Measurements from ENCODE around the gene FAM3B. TPM values are rescaled to one million over a fixed set of nuclear protein-coding genes. Genes with fewer than 3 reads are reported as not detected.

FAM3B gene
- total and polyA plus RNA-seq, 8 donors = 7.9 to 31.9 (median 13.0) TPM

DNA sequence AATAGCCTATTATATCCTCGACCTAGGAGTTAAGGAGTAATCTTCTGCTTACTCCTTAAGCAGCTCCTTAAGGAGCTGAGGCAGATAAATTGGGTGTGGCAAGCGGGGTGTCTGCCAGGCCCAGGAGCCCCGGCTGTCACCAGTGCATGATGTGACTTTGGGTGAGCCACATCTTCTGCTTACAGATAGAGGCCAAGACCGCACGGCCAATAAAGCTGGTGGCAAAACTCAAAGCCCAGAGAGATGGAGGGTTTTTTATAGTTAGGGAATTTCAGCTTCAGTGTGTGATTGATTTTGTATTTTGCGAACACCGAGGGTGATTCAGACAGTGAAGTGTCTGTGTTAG lies 55.1 kb downstream of the FAM3B start:
- Histone ChIP-seq H3K27ac (no peak overlapping the region), H3K4me3 (no peak overlapping the region), H3K4me1 (peaks cover 6 to 35% of the 10 kb centered on the region in 2 donors), H3K27me3 (peaks cover 0 to 9% of the 10 kb centered on the region in 2 donors), H3K36me3 (peaks cover 0 to 19% of the 10 kb centered on the region in 2 donors), H3K9me3 (no peaks in the 10 kb centered on the region)
- intact Hi-C loops (cut with DNase I) = no loop called here
- TF ChIP-seq, protein P1, sequence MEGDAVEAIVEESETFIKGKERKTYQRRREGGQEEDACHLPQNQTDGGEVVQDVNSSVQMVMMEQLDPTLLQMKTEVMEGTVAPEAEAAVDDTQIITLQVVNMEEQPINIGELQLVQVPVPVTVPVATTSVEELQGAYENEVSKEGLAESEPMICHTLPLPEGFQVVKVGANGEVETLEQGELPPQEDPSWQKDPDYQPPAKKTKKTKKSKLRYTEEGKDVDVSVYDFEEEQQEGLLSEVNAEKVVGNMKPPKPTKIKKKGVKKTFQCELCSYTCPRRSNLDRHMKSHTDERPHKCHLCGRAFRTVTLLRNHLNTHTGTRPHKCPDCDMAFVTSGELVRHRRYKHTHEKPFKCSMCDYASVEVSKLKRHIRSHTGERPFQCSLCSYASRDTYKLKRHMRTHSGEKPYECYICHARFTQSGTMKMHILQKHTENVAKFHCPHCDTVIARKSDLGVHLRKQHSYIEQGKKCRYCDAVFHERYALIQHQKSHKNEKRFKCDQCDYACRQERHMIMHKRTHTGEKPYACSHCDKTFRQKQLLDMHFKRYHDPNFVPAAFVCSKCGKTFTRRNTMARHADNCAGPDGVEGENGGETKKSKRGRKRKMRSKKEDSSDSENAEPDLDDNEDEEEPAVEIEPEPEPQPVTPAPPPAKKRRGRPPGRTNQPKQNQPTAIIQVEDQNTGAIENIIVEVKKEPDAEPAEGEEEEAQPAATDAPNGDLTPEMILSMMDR (IDR thresholded peaks at IDR 0.05) = no peak
- DNase-seq (no peak), ATAC-seq (no peak)

DNA sequence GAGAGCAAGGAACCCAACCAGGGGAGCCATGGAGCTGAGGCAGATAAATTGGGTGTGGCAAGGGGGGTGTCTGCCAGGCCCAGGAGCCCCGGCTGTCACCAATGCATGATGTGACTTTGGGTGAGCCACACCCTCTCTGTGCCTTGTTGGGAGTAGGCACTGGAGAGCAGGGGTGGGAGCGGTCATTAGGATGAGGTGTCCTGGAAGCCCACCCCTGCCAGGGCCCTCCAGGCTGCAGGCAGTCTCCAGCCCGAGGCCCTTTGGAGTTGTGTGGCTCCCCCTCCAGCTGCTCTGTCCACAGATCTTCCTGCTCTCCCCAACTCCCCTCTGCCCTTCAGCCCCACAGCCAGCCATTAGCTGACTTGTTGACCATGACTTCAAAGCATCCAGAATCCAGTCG lies 56.7 kb downstream of the FAM3B start:
- H3K4me1 ChIP-seq = peaks cover 6 to 19% of the 10 kb centered on the region in 2 donors
- ATAC-seq = no peak
- H3K36me3 ChIP-seq = peaks cover 0 to 23% of the 10 kb centered on the region in 2 donors
- no peak for DNase-seq
- H3K9me3 ChIP-seq = no peaks in the 10 kb centered on the region
- H3K27me3 ChIP-seq = peaks cover 0 to 9% of the 10 kb centered on the region in 2 donors
- intact Hi-C loops (cut with DNase I) = no loop called here
- H3K4me3 ChIP-seq = no peak overlapping the region
- no peak overlapping the region for H3K27ac ChIP-seq
- TF ChIP-seq, protein P1 (IDR thresholded peaks at IDR 0.05) = no peak

DNA sequence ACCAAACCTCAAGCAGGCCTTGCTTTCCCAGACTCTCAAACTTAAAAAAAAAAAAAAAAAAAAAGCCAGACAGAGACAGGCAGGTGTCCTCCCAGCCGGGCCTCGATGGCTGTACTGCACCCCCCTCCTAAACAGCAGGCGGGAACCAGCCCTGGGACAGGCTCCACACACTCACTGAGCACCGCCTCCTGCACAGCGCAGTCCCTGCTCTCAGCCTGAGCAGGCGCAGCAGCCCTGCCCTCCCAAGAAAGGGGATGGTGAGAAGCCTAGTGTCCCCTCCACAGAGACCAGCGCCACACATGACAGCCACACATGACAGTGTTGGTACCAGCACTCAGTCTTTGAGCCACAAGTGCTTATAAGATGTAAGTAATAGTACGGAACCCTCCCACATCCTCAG lies 57.2 kb downstream of the FAM3B start:
- DNase-seq = no peak
- ATAC-seq = no peak
- Histone ChIP-seq H3K9me3 (no peaks in the 10 kb centered on the region), H3K36me3 (peaks cover 0 to 28% of the 10 kb centered on the region in 2 donors), H3K4me3 (no peak overlapping the region), H3K4me1 (peaks cover 6 to 14% of the 10 kb centered on the region in 2 donors), H3K27me3 (peaks cover 0 to 9% of the 10 kb centered on the region in 2 donors), H3K27ac (no peak overlapping the region)
- TF ChIP-seq, protein P1 (IDR thresholded peaks at IDR 0.05) = no peak
- intact Hi-C loops (cut with DNase I) = no loop called here

DNA sequence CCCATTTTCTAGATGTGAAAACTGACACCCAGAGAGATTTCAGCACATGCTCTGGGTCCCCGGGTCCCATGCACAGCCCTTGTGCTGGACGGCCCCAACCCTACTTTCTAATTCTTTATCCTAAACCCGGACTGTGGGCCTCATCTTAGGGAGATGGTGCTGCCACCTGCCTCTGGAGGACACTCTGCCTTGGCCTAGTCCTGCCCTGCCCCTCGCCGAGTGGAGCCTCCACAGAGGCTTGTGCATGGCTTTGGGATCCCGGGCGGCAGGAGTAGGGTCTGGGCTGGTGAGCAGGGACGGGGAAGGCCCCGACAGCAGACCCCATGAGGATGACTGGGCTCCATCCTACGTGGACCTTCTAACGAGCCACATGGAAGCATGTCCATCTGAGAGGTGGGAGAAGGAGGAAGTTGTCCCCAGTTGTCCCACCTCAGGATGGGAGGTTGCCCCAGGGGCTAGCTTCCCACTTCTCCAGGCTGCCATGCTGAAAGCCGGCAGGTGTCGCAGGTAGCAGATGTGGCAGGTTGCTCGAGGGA lies 57.6 kb downstream of the FAM3B start:
- Histone ChIP-seq H3K36me3 (peaks cover 0 to 33% of the 10 kb centered on the region in 2 donors), H3K27me3 (peaks cover 0 to 6% of the 10 kb centered on the region in 2 donors), H3K9me3 (no peaks in the 10 kb centered on the region), H3K4me3 (no peak overlapping the region), H3K27ac (no peak overlapping the region), H3K4me1 (peaks cover 4 to 9% of the 10 kb centered on the region in 2 donors)
- TF ChIP-seq, protein P1 (IDR thresholded peaks at IDR 0.05) = no peak
- intact Hi-C loops (cut with DNase I) = no loop called here
- DNase-seq (no peak), ATAC-seq (no peak)

DNA sequence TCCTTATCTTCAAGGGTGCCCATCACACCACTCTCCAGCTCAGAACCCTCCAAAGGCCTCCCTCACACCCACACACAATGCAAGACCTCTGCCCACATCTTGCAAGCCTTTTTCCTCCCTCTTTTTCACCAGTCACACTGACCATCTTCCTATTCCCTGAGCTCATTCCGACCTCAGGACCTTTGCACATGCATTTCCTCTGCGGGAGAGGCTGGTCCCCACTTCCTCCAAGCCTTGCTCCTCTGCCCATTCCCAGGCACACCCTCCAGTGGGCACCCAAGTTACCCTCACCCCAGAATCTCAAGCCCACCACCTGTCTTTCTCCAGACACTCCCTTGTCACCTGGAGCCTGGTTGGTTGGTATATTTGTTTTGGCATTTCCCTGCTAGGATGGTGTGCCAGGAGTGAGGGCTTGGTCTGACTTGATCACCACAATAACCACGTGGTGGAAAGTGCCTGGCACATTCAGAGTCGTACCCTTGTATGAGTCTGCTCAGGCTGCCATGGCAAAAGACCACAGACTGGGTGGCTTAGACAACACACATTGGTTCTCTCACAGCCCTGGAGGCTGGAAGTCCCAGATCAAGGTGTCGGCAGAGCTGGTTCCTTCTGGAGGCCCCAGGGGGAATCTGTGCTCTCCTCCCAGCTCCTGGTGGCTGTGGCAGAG lies 58.4 kb downstream of the FAM3B start:
- no peaks in the 10 kb centered on the region for H3K27me3 ChIP-seq
- H3K27ac ChIP-seq = no peak overlapping the region
- TF ChIP-seq, protein P1 (IDR thresholded peaks at IDR 0.05) = no peak
- ATAC-seq (no peak), DNase-seq (no peak)
- peaks cover 0 to 3% of the 10 kb centered on the region in 2 donors for H3K4me1 ChIP-seq
- no peaks in the 10 kb centered on the region for H3K9me3 ChIP-seq
- intact Hi-C loops (cut with DNase I) = no loop called here
- peaks cover 0 to 40% of the 10 kb centered on the region in 2 donors for H3K36me3 ChIP-seq
- no peak overlapping the region for H3K4me3 ChIP-seq

Measured in left lung (tissue), 10 donors.